LoVo (cell line): ENCODE data around the gene NUMB.
A peak's percentile ranks its signal among the peaks of the same experiment; 100 is the strongest.
"Not testable (repeated sequence)": the region's sequence is repeated elsewhere in the genome, so short reads cannot be mapped to it uniquely, and the experiment has no call there.

Experiments used
- DNase-seq: peaks from one replicate; pipeline ENCODE4 v3.0.0-alpha.2; 2016; ENCODE audit warnings: low spot score

Gene NUMB

GRCh38 chr14:73359445-73359844 lies 98.9 kb downstream of the NUMB start:
- DNase-seq = no peak

DNA sequence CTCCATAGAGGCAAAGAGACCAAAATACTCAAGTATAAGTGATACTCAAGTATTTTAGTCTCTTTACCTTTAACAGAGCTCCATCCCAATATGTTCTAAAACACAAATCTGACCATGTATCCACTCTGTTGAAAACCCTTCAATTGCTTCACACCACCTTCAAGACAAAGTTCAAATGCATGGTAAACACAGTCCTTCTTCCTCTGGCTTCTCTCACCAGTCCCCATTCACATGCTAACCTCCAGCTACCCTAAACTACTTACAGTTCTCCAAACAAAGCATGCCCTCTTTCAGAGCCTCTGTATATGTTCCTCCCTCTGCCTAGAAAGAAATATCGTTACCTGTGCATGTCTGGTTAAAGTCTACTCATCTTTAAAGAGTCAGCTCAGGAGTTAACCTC lies 100.2 kb downstream of the NUMB start:
- DNase-seq = no peak

DNA sequence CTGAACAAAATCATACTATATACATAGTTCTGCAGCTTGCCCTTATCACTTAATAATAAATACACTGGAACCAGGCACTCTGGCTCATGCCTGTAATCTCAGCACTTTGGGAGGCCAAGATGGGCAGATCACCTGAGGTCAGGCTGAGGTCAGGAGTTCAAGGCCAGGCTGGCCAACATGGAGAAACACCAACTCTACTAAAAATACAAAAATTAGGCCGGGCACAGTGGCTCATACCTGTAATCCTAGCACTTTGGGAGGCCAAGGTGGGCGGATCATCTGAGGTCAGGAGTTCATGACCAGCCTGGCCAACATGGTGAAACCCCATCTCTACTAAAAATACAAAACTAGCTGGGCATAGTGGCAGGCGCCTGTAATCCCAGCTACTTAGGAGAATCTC lies 109.3 kb downstream of the NUMB start:
- DNase-seq = not testable (repeated sequence)

DNA sequence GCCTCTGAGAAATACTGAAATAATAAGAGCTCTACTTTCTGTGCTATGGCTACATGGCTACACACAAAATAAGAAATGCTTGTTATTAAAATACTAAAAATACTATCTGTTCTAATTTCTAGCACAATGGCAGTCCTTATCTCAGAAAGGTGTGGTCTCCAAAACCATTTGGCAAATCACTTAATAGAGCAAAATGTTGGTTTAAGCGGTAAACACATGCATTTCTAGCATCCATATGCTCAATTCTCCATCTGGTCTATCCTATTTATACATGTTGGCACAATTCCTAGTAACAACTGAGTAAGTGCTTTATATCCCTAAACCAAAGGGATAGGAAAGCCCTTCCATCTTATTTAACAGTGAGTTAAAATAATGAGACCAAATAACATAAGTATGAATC lies 114.0 kb downstream of the NUMB start:
- DNase-seq = no peak

- DNase-seq = no peak
These were observed 115.7 kb downstream of the NUMB start for GRCh38 chr14:73342670-73343069.

- no peak for DNase-seq
These were observed 118.3 kb downstream of the NUMB start for GRCh38 chr14:73339846-73340595.

DNA sequence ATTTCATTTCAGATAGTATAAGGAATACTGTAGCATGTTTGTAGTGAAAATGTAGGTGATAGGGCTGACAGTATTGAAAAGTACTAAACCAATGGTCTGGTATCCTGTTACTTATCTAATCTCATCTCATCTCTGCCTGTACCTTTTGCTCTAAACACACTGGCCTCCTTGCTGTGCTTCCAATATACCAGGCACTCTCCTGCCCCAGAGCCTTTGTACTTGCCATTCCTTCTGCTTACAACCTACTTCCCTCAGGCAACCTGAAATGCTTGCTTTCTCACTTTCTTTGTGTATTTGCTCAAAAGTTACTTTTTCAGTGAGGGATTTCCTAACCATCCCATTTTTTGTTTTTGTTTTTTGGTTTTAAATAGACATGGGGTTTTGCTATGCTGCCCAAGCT lies 119.1 kb downstream of the NUMB start:
- no peak for DNase-seq

- no peak for DNase-seq
These were observed 119.8 kb downstream of the NUMB start for GRCh38 chr14:73338551-73338950.

GRCh38 chr14:73333031-73333430 lies 125.3 kb downstream of the NUMB start:
- no peak for DNase-seq

- no peak for DNase-seq
These were observed 132.6 kb downstream of the NUMB start for GRCh38 chr14:73325630-73326299.

GRCh38 chr14:73325063-73325462 lies 133.3 kb downstream of the NUMB start:
- no peak for DNase-seq

DNA sequence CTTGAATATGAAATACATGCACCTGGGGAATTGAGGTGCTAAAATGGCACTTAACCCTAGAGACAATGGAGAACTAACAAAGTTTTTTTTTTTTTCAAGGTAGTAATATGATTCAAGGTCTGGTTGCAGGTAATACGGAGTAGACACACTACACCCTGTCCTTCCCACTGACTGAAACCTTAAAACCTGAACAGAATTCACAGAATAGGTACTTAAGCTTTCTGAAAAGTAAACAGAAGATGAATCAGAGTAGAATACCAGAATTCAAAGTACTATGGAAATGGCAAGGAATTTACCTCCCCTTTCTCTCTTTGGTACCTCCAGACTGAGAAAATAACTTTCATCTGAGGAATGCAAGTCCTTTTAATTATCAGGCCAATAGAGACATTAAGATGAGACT lies 133.8 kb downstream of the NUMB start:
- no peak for DNase-seq

GRCh38 chr14:73323896-73324399 lies 134.4 kb downstream of the NUMB start:
- DNase-seq = no peak

GRCh38 chr14:73313151-73313550 lies 145.2 kb downstream of the NUMB start:
- DNase-seq = no peak

DNA sequence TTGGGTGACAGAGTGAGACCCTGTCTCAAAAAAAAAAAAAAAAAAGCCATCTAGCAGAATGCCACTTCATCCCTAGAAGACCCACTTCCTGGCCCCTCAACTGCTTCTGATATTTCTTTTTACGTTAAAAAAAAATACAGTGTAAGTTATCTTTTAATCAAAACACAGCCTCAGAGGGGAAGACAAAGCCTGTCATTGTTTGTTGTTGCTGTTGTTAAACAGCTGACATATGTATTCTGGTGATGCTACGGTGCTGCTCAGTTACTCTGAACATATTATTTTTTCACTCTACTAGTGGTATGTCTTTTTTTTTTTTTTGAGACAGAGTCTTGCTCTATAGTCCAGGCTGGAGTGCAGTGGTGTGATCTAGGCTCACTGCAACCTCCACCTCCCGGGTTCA lies 145.7 kb downstream of the NUMB start:
- no peak for DNase-seq

- no peak for DNase-seq
These were observed 146.7 kb downstream of the NUMB start for GRCh38 chr14:73311708-73312030.

GRCh38 chr14:73309207-73309606 lies 149.1 kb downstream of the NUMB start:
- not testable (repeated sequence) for DNase-seq

DNA sequence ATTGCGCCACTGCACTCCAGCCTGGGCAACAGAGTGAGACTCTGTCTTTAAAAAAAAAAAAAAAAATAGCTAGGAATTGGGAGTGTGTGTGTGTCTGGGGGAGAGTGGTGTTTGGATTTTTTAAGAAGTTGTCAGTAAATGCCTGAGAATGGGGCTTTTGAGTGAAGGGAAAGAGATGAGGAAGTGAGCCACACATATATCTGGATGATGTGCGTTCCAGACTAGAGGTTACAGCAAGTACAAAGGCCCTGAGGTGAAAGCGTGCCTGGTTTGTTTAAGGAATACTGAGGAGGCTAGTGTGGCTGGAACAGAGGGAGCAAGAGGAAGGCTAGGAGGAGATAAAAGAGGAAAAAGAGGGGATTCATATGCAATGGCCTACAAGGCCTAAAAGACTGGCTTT lies 151.1 kb downstream of the NUMB start:
- no peak for DNase-seq

DNA sequence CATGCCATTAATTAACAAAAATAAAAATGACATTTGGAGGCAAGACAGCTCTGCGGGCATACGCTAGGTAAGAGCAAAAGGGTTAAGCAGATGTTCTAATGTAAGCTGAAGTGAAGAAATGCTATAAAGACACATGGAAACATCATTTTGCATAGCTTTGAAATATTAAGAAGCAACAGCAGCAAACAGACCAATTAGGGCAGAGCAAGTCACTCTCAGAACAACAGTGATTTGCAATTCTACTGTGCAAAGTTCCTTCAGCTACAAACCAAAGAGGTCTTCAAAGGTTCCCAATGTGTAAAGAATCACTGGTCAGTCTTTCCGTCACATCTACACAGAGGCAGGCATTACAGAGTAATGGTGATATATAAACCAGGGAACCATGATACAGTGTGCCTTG lies 152.8 kb downstream of the NUMB start:
- DNase-seq = no peak

GRCh38 chr14:73295198-73295796 lies 163.0 kb downstream of the NUMB start:
- peak; percentile 48 for DNase-seq

DNA sequence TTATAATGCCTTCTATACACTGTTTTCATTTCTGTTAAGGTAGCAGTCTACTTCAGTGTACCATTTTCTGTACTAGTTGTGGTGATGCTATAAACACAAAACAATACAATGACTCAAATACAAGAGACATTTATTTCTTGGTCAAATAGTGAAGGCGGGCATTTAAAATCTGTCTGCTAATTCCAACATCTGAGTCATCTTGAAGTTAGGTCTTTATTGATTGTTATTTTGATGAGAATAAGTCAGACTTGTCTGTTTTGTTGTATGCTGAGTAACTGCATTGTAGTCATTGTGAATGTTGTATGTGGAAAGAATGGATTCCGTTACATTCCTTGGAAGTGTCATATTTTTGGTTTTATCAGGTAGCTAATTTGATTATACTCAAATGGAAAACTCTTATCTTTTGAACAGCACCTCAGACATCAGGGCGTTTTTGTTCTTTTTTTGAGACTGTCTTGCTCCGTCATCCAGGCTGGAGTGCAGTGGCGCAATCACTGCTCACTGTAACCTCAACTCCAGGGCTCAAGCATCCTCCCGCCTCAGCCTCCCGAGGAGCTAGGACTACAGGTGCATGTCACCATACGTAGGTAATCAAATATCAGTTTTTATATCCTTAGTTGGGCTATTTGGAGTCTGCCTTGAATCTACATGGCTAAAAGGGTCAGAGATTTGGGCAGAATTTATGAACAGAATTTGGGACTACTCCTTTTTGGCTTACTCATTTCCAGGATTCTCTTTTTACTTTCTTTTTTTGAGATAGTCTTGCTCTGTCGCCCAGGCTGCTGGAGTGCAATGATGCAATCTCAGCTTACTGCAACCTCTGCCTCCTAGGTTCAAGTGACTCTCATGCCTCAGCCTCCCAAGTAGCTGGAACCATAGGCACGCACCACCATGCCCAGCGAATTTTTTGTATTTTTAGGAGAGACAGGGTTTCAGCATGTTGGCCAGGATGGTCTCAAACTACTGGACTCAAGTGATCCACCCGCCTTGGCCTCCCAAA lies 164.3 kb downstream of the NUMB start:
- DNase-seq = no peak

GRCh38 chr14:73290279-73290678 lies 168.1 kb downstream of the NUMB start:
- DNase-seq = no peak
